ENCODE measurements around the gene EPM2AIP1. TPM values are rescaled to one million over a fixed set of nuclear protein-coding genes. Genes with fewer than 3 reads are reported as not detected.

Gene EPM2AIP1
- total RNA-seq, 1 experiment from 2014 or later, result 7.8 TPM

GRCh38 chr3:37016903-37017302 is 24.0 kb upstream of the EPM2AIP1 start:
- H3K79me2 ChIP-seq (ENCODE audit: low read length), result no peaks in the 10 kb centered on the region
- H3K4me3 ChIP-seq (ENCODE audit: low read length), result no peak overlapping the region
- H2AFZ ChIP-seq (ENCODE audit: low read length), result no peak overlapping the region
- H3K9ac ChIP-seq (ENCODE audit: low read length), result no peak overlapping the region
- no peak overlapping the region for H3K4me2 ChIP-seq (ENCODE audit: low read length)
- intact Hi-C loops (cut with micrococcal nuclease), result no loop called here
- no peaks in the 10 kb centered on the region for H3K9me2 ChIP-seq (replicated peaks; ENCODE audit: low read length)
- no peaks in the 10 kb centered on the region for H3K27me3 ChIP-seq (ENCODE audit: low read length)
- H3F3A ChIP-seq (ENCODE audit: low read length, unreplicated experiment), result no peaks in the 10 kb centered on the region
- H3K9me3 ChIP-seq (ENCODE audit: low read length), result no peaks in the 10 kb centered on the region
- ChIA-PET CTCF (no interaction called here), POLR2A (ENCODE audit: unreplicated experiment) (no interaction called here)
- H3K4me1 ChIP-seq (ENCODE audit: insufficient read depth, low read length), result no peaks in the 10 kb centered on the region
- H3K36me3 ChIP-seq (ENCODE audit: low read depth, low read length), result peaks cover 58% of the 10 kb centered on the region
- no peaks in the 10 kb centered on the region for H4K20me1 ChIP-seq (ENCODE audit: low read length)
- DNase-seq (no peak), ATAC-seq (no peak)
- no TSS peak for BruUV-seq (replicated peaks)
- H3K27ac ChIP-seq (ENCODE audit: low read length), result no peak overlapping the region
- TF ChIP-seq EZH2phosphoT487 (IDR thresholded peaks at IDR 0.05; ENCODE audit: borderline replicate concordance, low read length), result no peak
- TF ChIP-seq EZH2 (IDR thresholded peaks at IDR 0.05; ENCODE audit: low read length, unreplicated experiment), result no peak
- TF ChIP-seq CTCF (conservative IDR thresholded peaks at IDR 0.05; ENCODE audit: low read depth, low read length), result no peak

GRCh38 chr3:37015642-37016041 is 22.7 kb upstream of the EPM2AIP1 start:
- Histone ChIP-seq H3K4me2 (ENCODE audit: low read length) (no peak overlapping the region), H4K20me1 (ENCODE audit: low read length) (no peaks in the 10 kb centered on the region), H3K4me1 (ENCODE audit: insufficient read depth, low read length) (no peaks in the 10 kb centered on the region), H3F3A (ENCODE audit: low read length, unreplicated experiment) (no peaks in the 10 kb centered on the region), H3K36me3 (ENCODE audit: low read depth, low read length) (peaks cover 50% of the 10 kb centered on the region), H2AFZ (ENCODE audit: low read length) (no peak overlapping the region), H3K9me2 (replicated peaks; ENCODE audit: low read length) (no peaks in the 10 kb centered on the region), H3K27ac (ENCODE audit: low read length) (no peak overlapping the region), H3K27me3 (ENCODE audit: low read length) (no peaks in the 10 kb centered on the region), H3K9me3 (ENCODE audit: low read length) (no peaks in the 10 kb centered on the region), H3K79me2 (ENCODE audit: low read length) (no peaks in the 10 kb centered on the region), H3K9ac (ENCODE audit: low read length) (no peak overlapping the region), H3K4me3 (ENCODE audit: low read length) (no peak overlapping the region)
- intact Hi-C loops (cut with micrococcal nuclease), result no loop called here
- TF ChIP-seq CTCF (conservative IDR thresholded peaks at IDR 0.05; ENCODE audit: low read depth, low read length) (no peak), EZH2 (IDR thresholded peaks at IDR 0.05; ENCODE audit: low read length, unreplicated experiment) (no peak), EZH2phosphoT487 (IDR thresholded peaks at IDR 0.05; ENCODE audit: borderline replicate concordance, low read length) (no peak)
- BruUV-seq (replicated peaks), result no TSS peak
- ChIA-PET CTCF (no interaction called here), POLR2A (ENCODE audit: unreplicated experiment) (interaction anchor here (0.6 kb wide), 1 partner anchor 9 kb away, joined by 4 read pairs; no protein-coding TSS in a partner anchor)
- DNase-seq (no peak), ATAC-seq (no peak)

GRCh38 chr3:37014620-37015019 is 21.7 kb upstream of the EPM2AIP1 start:
- Histone ChIP-seq H3K9me3 (ENCODE audit: low read length) (no peaks in the 10 kb centered on the region), H3K27ac (ENCODE audit: low read length) (no peak overlapping the region), H3K9me2 (replicated peaks; ENCODE audit: low read length) (no peaks in the 10 kb centered on the region), H3K36me3 (ENCODE audit: low read depth, low read length) (peaks cover 42% of the 10 kb centered on the region), H4K20me1 (ENCODE audit: low read length) (no peaks in the 10 kb centered on the region), H3K4me2 (ENCODE audit: low read length) (no peak overlapping the region), H3K4me1 (ENCODE audit: insufficient read depth, low read length) (no peaks in the 10 kb centered on the region), H2AFZ (ENCODE audit: low read length) (no peak overlapping the region), H3K9ac (ENCODE audit: low read length) (no peak overlapping the region), H3K27me3 (ENCODE audit: low read length) (no peaks in the 10 kb centered on the region), H3K4me3 (ENCODE audit: low read length) (no peak overlapping the region), H3F3A (ENCODE audit: low read length, unreplicated experiment) (no peaks in the 10 kb centered on the region), H3K79me2 (ENCODE audit: low read length) (no peaks in the 10 kb centered on the region)
- TF ChIP-seq EZH2 (IDR thresholded peaks at IDR 0.05; ENCODE audit: low read length, unreplicated experiment) (no peak), EZH2phosphoT487 (IDR thresholded peaks at IDR 0.05; ENCODE audit: borderline replicate concordance, low read length) (no peak), CTCF (conservative IDR thresholded peaks at IDR 0.05; ENCODE audit: low read depth, low read length) (no peak)
- ChIA-PET CTCF (no interaction called here), POLR2A (ENCODE audit: unreplicated experiment) (no interaction called here)
- intact Hi-C loops (cut with micrococcal nuclease), result no loop called here
- ATAC-seq, result no peak
- DNase-seq, result no peak
- TSS peak; percentile 3 for BruUV-seq (replicated peaks)
